HepG2 (cell line): Measurements from ENCODE around the gene PLCB1. TPM values are rescaled to one million over a fixed set of nuclear protein-coding genes. Genes with fewer than 3 reads are reported as not detected.

Experiments
- ATAC-seq: fragments of 200-7000 bp; cut with Tn5 transposase; 3 replicates; pipeline ENCODE4 v1.9.1; 2020; ENCODE audit warnings: mild to moderate bottlenecking, moderate library complexity
- BruUV-seq: library from RNA; stranded (reverse); fragments of 400-500 nt; replicated peaks from 2 replicates; lab custom pipeline; 2021; lab: Mats Ljungman, UMichigan
- CTCF ChIA-PET: fragments of 300-600 bp; formaldehyde crosslinking; extraction: SDS; loops from one replicate; lab custom pipeline; 2021; ENCODE audit warnings: low total read pairs, inconsistent platforms, low intra/inter-chr PET ratio; lab: Yijun Ruan, JAX
- POLR2A ChIA-PET: fragments of 350-600 bp; sonication (Branson Sonifier 250); formaldehyde crosslinking; loops from one replicate; lab custom pipeline; 2020; ENCODE audit warnings: antibody characterized with exemption, inconsistent platforms; lab: Yijun Ruan, JAX
- DNase-seq: peaks from one replicate; pipeline ENCODE4 v3.0.0-alpha.2; 2015; ENCODE audit warnings: low spot score
- FAIRE-seq: peaks from 3 replicates; lab custom pipeline; 2011; peaks lifted over from hg19 to GRCh38; lab: Jason Lieb, UNC
- H2AFZ ChIP-seq: one replicate; pipeline ENCODE4 v1.6.1; 2011; ENCODE audit warnings: low read length, inconsistent platforms
- H3K27ac ChIP-seq: fragments of 300-600 bp; 3 replicates; pipeline ENCODE4 v1.8.0; 2011; ENCODE audit warnings: mixed run types, mild to moderate bottlenecking, mixed read lengths, low read length, inconsistent platforms; ENCODE audit not compliant: insufficient read depth; ENCODE audit errors: extremely low read length
- H3K27me3 ChIP-seq, 2 experiments: fragments of 200-600 bp in 1 of 2; 2 replicates in 1 of 2; 3 replicates in 1 of 2; pipeline versions ENCODE4 v1.6.0 to v1.8.0; 2011; ENCODE audit warnings: low read length in 2 of 2, mild to moderate bottlenecking in 2 of 2, moderate library complexity in 2 of 2, inconsistent platforms in 1 of 2; ENCODE audit not compliant: insufficient read depth in 2 of 2, control insufficient read depth in 1 of 2
- H3K36me3 ChIP-seq, 2 experiments: fragments of 200-600 bp in 1 of 2; replicated peaks in 1 of 2; 2 replicates in 1 of 2; 3 replicates in 1 of 2; pipeline versions ENCODE4 v1.5.1 to v1.8.0; 2011; ENCODE audit warnings: low read length in 2 of 2, inconsistent platforms in 1 of 2; ENCODE audit not compliant: insufficient read depth in 2 of 2, control insufficient read depth in 1 of 2
- H3K4me1 ChIP-seq: 2 replicates; pipeline ENCODE4 v1.5.1; 2012; ENCODE audit warnings: low read length, inconsistent platforms; ENCODE audit not compliant: insufficient read depth
- H3K4me2 ChIP-seq: 2 replicates; pipeline ENCODE4 v1.6.0; 2011; ENCODE audit warnings: low read depth, low read length, inconsistent platforms
- H3K4me3 ChIP-seq, 3 experiments: fragments of 200-600 bp in 1 of 3; sonication (generic), shearing (Covaris generic) in 1 of 3; replicated peaks in 1 of 3; 2 replicates each; pipeline ENCODE4 v1.5.1; 2011 to 2016; ENCODE audit warnings: low read length in 3 of 3, inconsistent platforms in 2 of 3, low read depth in 2 of 3, mild to moderate bottlenecking in 2 of 3, control low read depth in 1 of 3, mixed read lengths in 1 of 3; ENCODE audit not compliant: insufficient read depth in 1 of 3
- H3K79me2 ChIP-seq: one replicate; pipeline ENCODE4 v1.6.1; 2011; ENCODE audit warnings: low read length, inconsistent platforms; ENCODE audit not compliant: insufficient read depth
- H3K9ac ChIP-seq: 2 replicates; pipeline ENCODE4 v1.6.0; 2011; ENCODE audit warnings: mild to moderate bottlenecking, low read depth, low read length, inconsistent platforms; ENCODE audit not compliant: insufficient read depth
- H3K9me3 ChIP-seq: 2 replicates; pipeline ENCODE4 v1.5.1; 2012; ENCODE audit warnings: mild to moderate bottlenecking, low read length
- H4K20me1 ChIP-seq: 2 replicates; pipeline ENCODE4 v1.6.0; 2011; ENCODE audit warnings: inconsistent platforms, mild to moderate bottlenecking, low read length, moderate library complexity; ENCODE audit not compliant: insufficient read depth
- CHD4 ChIP-seq: fragments of 200-600 bp; sonication (generic); IDR thresholded peaks from 2 replicates; pipeline ENCODE4 v1.7.0; 2017; ENCODE audit warnings: mild to moderate bottlenecking, low read length, borderline replicate concordance
- KMT2A ChIP-seq: sonication (generic); formaldehyde crosslinking; IDR thresholded peaks from 2 replicates; pipeline ENCODE4 v1.4.0; 2020; ENCODE audit warnings: missing genetic modification reagents
- NFAT5 ChIP-seq: sonication (generic); formaldehyde crosslinking; IDR thresholded peaks from 2 replicates; pipeline ENCODE4 v1.4.0; 2020; ENCODE audit warnings: missing genetic modification reagents
- RBM22 ChIP-seq: fragments of 200-400 bp; formaldehyde crosslinking; optimal IDR thresholded peaks from 2 replicates; pipeline ENCODE3; 2017; ENCODE audit warnings: mild to moderate bottlenecking, low read length, moderate library complexity
- ZNF232 ChIP-seq: sonication (generic); formaldehyde crosslinking; IDR thresholded peaks from 2 replicates; pipeline ENCODE4 v1.4.0; 2020; ENCODE audit warnings: missing genetic modification reagents, borderline replicate concordance
- ZNF44 ChIP-seq: sonication (generic); formaldehyde crosslinking; IDR thresholded peaks from 2 replicates; pipeline ENCODE4 v1.5.1; 2020; ENCODE audit warnings: mild to moderate bottlenecking, missing genetic modification reagents
- ZNF501 ChIP-seq: sonication (generic); formaldehyde crosslinking; IDR thresholded peaks from 2 replicates; pipeline ENCODE4 v1.5.1; 2020; ENCODE audit warnings: mild to moderate bottlenecking, moderate library complexity, missing genetic modification reagents
- ZNF773 ChIP-seq: sonication (generic); formaldehyde crosslinking; IDR thresholded peaks from 2 replicates; pipeline ENCODE4 v1.4.0; 2020; ENCODE audit warnings: missing genetic modification reagents, borderline replicate concordance
- WGBS: methylation state at CpG from one replicate; pipeline ENCODE4 v1.1.6; 2017; ENCODE audit warnings: low lambda C conversion rate; 5-methylcytosine and 5-hydroxymethylcytosine counted together
- in situ Hi-C: cut with HindIII; loops from 2 replicates; pipeline ENCODE4 v1.10.0; 2017; ENCODE audit warnings: low pct_unique_long_range_greater_than_20kb; ENCODE audit not compliant: extremely low pct_ligation_motif_present
- intact Hi-C: fragments of 100-400 bp; cut with micrococcal nuclease; formaldehyde crosslinking; loops from one replicate; pipeline ENCODE4 v1.10.0; 2022; ENCODE audit not compliant: unreplicated experiment
- polyA plus RNA-seq, 8 experiments: library from polyadenylated mRNA; depleted of rRNA in 3 of 8; stranded (reverse) in 7 of 8; unstranded in 1 of 8; fragments of >200 nt; fragmentation: Illumina TruSeq in 4 of 8; extraction: Trizol in 4 of 8; gene quantifications; 2 replicates each; pipeline versions ENCODE4 v1.2.1 to v1.2.3, GENCODE V29; 2011 to 2016; ENCODE audit warnings: low read depth in 4 of 8, missing spikeins in 1 of 8, mixed read lengths in 1 of 8; ENCODE audit not compliant: insufficient read depth in 1 of 8
- total RNA-seq, 5 experiments: library from RNA; depleted of rRNA; stranded (reverse); fragments of >200 nt; fragmentation: Illumina TruSeq; extraction: Trizol; gene quantifications; 2 replicates each; pipeline ENCODE4 v1.2.3, GENCODE V29; 2016; ENCODE audit warnings: low read depth in 1 of 5

Gene PLCB1
- total and polyA plus RNA-seq, 2 of the 13 experiments (the other 11 are each of a cell fraction or from before 2014, with no cell fraction given): 42.4 to 55.9 TPM

GRCh38 chr20:8251201-8251575 is 119.1 kb downstream of the PLCB1 start:
- ATAC-seq: peak; percentile 37; the same call in 2 of the 3 replicates
- H3K9ac ChIP-seq: 0 out of 2 replicates have a peak overlapping the region, but pooled peaks have one; percentile 27
- H3K4me2 ChIP-seq: peak overlapping the region; percentile 73
- H3K27me3 ChIP-seq: no peaks in the 10 kb centered on the region
- no peak for DNase-seq
- H4K20me1 ChIP-seq: peaks cover 7% of the 10 kb centered on the region
- H2AFZ ChIP-seq: no peak overlapping the region
- H3K27ac ChIP-seq: peak overlapping the region; percentile 58
- peaks cover 33% of the 10 kb centered on the region for H3K79me2 ChIP-seq
- FAIRE-seq: no peak
- BruUV-seq: no TSS peak
- no peaks in the 10 kb centered on the region for H3K9me3 ChIP-seq
- in situ Hi-C loops: no loop called here
- no peaks in the 10 kb centered on the region for H3K36me3 ChIP-seq
- no peak for TF ChIP-seq NFAT5 (CRISPR knock-in tag)
- 0 out of 2 replicates have a peak, but pooled peaks have one; percentile 62 for TF ChIP-seq ZNF44
- TF ChIP-seq ZNF773 (CRISPR knock-in tag): no peak
- peak; percentile 55; the same call in 1 of the 2 replicates for TF ChIP-seq ZNF501
- 0 out of 2 replicates have a peak, but pooled peaks have one; percentile 1 for TF ChIP-seq KMT2A (CRISPR knock-in tag)
- peak; percentile 36 for TF ChIP-seq RBM22
- TF ChIP-seq CHD4: peak; percentile 2; the same call in 1 of the 2 replicates
- no peak for TF ChIP-seq ZNF232 (CRISPR knock-in tag)
- peak overlapping the region in 2 of 3 experiments; percentile 12 to 19; a peak in 2 of 6 replicates for H3K4me3 ChIP-seq
- intact Hi-C loops: loop anchor here (2.0 to 10.0 kb wide), 3 partner anchors 60 to 141 kb away; no protein-coding TSS in a partner anchor
- peaks cover 79% of the 10 kb centered on the region for H3K4me1 ChIP-seq
- ChIA-PET CTCF (no interaction called here), POLR2A (interaction anchor here (1.7 to 2.4 kb wide), 3 partner anchors 46 to 107 kb away, joined by 7 to 20 read pairs (median 12); no protein-coding TSS in a partner anchor)
- 26% methylated on average over 4 of the region's 4 CpGs for WGBS
